ENCODE measurements around the gene GDF15.
"Not testable (repeated sequence)": the region's sequence is repeated elsewhere in the genome, so short reads cannot be mapped to it uniquely, and the experiment has no call there.

Gene GDF15, protein sequence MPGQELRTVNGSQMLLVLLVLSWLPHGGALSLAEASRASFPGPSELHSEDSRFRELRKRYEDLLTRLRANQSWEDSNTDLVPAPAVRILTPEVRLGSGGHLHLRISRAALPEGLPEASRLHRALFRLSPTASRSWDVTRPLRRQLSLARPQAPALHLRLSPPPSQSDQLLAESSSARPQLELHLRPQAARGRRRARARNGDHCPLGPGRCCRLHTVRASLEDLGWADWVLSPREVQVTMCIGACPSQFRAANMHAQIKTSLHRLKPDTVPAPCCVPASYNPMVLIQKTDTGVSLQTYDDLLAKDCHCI

DNA sequence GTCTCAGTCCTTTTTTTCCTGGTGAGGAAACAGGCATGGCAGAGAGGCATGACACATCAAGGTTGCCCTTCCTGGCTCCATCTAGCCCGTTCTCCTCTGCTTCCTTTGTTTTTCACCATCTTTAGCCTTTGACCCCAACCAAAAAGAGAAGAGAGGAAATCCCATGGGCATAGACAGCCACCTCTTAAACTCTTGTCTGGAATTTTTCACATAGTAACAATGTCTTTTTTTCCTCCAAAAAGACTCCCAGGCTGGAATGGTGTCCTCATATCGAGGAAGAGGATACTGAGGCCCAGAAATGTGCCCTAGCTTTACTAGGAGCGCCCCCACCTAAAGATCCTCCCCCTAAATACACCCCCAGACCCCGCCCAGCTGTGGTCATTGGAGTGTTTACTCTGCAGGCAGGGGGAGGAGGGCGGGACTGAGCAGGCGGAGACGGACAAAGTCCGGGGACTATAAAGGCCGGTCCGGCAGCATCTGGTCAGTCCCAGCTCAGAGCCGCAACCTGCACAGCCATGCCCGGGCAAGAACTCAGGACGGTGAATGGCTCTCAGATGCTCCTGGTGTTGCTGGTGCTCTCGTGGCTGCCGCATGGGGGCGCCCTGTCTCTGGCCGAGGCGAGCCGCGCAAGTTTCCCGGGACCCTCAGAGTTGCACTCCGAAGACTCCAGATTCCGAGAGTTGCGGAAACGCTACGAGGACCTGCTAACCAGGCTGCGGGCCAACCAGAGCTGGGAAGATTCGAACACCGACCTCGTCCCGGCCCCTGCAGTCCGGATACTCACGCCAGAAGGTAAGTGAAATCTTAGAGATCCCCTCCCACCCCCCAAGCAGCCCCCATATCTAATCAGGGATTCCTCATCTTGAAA lies at the start of gene GDF15:
GDF15 (plus strand) TSS at position 484 of the 868 bp plus-strand sequence; CDS start at position 516, 32 bp downstream.
- DNase-seq (ENCODE audit: low read depth) = no peak

DNA sequence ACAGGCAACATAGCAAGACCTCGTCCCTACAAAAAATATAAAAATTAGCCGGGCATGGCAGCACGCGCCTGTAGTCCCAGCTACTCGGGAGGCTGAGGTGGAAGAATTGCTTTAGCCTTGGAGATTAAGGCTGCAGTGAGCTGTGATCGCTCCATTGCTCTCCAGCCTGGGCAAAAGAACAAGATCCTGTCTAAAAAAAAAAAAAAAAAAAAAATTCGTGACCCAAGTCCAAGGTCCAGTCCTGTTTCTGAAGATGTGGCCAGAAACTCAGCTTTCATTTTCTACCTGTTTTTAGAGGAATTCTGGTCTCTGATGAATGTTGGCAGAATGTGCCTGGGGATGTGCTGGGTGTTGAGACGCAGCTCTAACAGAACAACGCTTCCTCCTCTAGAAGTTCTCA lies 47.4 kb upstream of the GDF15 start:
- DNase-seq (ENCODE audit: low read depth) = no peak

DNA sequence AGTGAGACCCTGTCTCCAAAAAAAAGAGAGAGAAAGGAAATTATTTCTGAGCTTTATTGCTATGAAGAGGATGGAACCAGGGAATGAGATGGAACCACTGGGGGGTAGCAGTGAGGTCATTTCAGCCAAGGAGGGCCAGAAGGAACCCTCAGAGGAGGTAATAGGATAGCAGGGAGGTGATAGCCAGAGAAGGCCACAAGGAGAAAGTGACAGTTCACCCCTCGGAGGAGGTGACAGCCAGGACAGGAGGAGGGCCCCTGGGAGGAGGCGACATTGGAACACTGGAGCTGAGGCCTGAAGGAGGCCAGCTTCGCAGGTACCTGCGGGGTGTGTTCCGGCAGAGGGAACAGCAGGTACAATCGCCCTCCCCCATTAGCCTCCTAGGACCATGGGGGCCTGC lies 46.2 kb upstream of the GDF15 start:
- no peak for DNase-seq (ENCODE audit: low read depth)

DNA sequence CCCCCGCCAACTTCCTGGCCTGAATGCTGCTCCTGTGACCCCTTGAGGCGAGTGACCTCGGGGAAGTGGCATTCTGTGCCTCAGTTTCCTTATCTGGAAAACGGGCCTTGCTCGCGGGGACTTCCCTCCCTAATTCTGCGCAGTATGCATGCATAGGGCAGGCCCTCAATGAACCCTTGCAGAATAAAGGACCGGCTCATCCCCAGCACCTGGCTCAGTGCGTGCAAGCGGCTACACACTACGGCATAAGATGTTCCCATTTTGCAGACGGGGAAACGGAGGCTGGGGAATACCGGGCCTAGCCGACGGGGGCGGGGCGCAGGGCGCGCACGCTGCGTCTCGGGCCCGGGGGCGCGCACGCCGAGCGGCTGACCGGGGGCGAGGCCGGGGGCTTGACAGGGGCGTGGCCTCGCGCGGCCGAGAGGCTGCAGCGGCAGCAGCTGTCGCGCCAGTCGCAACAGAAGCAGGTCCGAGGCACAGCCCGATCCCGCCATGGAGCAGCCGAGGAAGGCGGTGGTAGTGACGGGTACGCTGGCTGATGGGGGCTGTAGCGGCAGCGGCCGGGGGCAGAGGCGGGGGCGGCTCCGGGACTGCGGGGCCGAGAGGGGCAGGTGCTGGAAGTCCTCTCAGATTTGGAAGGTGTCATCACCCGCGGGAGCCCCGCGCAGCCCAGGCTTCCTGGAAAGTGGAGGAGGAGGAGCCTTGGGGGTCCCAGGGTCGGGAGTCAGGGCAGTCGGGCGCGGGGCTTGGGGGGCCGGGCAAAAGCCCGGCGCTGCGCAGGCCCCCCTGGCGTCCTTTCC lies 45.6 kb upstream of the GDF15 start, which contains the start of gene PGPEP1:
PGPEP1 (plus strand) TSS at position 409 of the 800 bp plus-strand sequence; CDS start at position 493, 84 bp downstream.
- DNase-seq (ENCODE audit: low read depth) = peak; percentile 51

DNA sequence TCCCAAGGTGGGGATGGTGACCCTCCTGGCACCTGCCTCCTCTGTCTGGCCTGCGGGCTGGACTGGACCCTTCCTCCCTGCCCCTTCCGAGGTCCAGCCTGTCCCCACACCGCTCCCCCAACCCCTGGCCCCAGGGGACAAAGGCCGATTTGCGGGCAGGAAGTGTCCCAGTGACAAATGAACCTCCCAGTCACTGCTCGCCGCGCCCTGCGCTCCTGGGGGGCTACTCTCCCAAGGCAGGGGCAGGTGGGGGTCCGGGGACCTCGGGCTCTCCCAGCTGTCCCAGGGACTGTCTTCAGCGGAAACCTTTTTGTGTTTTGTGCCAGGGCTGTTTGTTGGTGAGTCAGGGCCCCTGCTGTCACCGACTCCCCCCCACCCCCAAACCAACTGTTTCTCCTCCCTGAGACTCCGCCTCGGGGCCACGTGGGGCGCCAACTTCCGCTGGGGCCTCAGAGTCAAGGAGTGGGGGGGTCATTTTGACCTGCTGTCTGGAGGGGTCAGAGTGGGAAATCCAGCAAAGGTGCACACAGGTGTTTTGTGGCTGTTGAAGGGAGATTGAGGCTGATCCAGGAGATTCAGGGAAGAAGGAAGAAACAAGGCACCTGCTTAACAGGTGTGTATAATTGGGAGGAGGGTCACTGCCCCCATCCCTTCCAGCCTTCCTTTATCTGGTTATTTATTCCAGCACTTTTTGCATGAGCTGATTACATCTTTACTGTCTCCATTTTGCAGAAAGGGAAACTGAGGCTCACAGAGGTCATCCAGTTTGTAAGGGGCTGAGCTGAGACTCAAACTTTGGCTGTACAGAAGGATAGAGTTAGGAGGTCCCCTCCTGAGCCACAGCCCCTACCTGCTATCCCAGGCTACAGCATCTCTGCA lies 44.7 kb upstream of the GDF15 start:
- peak; percentile 35 for DNase-seq (ENCODE audit: low read depth)

DNA sequence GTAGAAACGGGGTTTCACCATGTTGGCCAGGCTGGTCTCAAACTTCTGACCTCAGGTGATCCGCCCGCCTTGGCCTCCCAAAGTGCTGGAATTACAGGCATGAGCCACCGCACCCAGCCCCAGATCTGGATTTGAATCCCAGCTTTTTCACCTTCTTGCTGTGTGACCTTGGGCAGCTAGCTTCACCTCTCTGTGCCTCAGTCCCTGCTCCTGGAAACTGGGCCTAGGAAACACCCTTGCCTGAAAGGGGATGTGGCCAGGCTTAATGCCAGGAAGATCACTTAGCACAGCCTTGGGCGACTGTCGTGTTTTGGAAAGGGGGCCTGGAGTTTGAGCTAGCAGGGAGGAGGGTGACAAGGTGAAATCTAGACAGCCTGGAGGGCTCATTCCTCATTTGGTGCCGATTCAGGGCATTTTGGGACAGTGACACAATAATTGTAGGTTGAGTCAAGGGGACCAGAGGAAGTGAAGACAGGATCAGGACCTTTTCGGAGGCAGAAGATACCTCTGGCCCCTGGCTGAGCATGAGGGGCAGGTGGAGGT lies 43.8 kb upstream of the GDF15 start:
- DNase-seq (ENCODE audit: low read depth) = no peak

DNA sequence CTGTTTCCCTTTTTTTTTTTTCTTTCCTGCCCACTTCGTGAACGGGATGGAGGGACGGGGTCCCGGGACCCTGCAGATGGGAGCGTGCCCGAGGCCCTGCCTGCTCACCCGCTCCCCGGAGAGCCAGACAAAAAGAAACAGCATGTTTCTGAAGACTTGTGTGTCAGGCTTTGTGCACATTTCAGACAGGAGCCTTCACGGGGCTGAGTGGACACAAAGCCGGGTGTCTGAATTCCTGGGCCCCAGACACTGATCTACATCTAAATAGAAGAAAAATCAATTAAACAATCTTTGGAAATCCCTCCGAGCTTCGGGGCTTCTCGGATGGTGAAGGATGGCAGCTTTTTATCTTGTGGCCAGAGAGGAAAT lies 41.4 kb upstream of the GDF15 start:
- no peak for DNase-seq (ENCODE audit: low read depth)

DNA sequence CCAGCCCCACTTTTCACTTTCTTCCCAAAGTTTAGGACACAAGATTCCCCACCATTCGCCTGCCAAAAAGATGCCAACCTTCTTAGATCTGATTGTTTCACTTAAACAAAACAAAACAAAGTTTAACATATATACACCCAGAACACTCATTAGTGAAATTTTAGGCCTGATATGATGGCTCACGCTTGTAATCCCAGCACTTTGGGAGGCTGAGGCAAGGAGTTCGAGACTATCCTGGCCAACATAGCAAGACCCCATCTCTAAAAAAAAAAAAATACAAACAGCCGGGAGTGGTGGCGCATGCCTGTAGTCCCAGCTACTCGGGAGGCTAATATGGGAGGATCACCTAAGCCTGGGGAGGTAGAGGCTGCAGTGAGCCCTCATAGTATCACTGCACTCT lies 40.7 kb upstream of the GDF15 start:
- no peak for DNase-seq (ENCODE audit: low read depth)

DNA sequence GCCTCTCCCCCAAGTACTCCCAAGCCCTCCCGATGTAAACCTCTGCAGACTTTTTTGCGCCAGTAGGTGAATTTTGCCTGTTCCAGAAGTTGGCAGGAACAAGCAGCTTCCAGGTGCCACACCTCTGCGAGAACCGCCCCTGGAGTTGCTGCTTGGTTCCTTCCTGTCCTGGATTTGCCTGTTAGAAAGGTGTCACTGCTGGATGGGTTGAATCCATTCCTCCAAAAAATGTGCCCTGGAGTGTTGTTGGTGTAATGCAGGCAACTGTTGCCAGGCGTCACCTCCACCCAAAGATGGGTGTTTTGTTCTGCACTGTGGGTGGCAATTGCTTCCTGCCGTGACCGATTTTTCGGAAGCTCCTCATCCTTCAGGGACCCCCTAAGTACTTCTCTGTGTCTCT lies 39.9 kb upstream of the GDF15 start:
- DNase-seq (ENCODE audit: low read depth) = no peak

DNA sequence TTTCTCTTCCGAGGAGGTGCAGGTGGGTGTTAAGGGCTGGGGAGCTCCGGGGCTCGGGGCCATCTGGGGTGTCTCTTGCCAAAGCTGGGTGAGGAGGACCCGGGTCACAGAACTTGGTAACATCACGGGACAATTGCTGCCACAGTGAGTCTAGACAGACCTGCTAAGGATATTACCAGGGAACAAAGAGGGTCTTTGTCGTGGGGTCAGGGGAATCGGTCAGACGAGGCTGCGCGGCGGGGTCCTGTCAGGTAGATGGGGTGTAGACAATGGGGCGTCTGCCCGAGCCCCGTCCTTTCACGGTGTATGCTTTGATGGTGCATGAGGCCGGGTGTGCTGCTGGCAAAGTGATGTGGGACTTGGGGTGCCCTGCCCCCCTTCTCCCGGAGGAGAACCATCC lies 37.8 kb upstream of the GDF15 start:
- no peak for DNase-seq (ENCODE audit: low read depth)

DNA sequence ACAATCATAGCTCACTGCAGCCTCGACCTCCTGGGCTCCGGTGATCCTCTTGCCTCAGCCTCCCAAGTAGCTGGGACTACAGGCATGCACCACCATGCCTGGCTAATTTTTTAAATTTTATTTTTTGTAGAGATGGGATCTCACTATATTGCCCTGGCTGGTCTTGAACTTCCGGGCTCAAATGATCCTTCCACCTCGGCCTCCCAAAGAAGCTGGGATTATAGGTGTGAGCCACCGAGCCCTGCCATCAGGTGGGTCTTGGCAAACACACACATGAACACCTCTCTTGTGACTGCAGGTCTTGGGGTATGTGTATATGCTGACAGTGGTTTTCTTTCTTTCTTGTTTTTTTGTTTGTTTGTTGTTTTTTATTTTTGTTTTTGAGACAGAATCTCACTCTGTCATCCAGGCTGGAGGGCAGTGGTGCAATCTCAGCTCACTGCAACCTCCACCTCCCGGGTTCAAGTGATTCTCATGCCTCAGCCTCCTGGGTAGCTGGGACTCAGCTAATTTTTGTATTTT lies 37.1 kb upstream of the GDF15 start:
- DNase-seq (ENCODE audit: low read depth) = not testable (repeated sequence)

DNA sequence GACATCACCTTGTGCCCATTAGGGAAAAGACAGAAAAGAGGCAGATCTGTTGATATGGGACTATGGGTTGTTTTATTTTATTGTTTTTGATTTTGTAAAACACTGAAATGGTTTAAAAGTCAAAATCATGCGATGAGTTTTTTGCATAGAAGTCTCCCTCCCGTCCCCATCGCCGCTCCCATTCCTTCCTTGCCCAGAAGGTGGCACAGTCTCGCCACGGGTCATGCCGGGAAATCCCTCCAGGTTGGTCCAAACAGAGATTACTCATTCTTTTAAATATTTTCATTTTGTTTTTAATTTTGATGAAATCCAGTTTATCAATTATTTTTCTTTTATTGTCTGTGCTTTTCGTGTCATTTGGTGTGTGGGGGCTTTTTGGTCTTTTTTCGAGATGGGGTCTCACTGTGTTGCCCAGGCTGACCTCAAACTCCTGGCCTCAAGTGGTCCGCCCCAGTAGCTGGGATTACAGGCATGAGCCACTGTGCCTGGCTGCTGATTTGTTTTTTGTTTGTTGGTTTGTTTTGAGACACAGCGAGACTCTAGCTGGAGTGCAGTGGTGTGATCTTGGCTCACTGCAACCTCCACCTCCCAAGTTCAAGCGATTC lies 36.3 kb upstream of the GDF15 start:
- no peak for DNase-seq (ENCODE audit: low read depth)

DNA sequence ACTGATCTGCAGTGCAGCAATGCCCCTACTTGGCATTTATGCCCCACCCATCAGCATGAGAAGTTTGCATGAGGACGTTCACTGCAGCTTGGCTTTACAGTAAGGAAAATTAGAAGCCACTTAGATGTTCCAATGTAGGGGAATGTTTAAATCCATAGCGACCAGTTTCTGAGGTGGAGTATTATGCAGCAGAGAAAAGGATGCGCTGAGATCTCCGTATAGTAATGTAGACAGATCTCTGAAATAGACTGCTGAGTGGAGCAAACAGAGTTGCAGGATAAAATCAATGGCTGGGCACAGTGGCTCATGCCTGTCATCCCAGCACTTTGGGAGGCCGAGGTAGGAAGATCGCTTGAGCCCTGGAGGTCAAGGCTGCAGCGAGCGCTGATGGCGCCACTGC lies 35.5 kb upstream of the GDF15 start:
- no peak for DNase-seq (ENCODE audit: low read depth)

DNA sequence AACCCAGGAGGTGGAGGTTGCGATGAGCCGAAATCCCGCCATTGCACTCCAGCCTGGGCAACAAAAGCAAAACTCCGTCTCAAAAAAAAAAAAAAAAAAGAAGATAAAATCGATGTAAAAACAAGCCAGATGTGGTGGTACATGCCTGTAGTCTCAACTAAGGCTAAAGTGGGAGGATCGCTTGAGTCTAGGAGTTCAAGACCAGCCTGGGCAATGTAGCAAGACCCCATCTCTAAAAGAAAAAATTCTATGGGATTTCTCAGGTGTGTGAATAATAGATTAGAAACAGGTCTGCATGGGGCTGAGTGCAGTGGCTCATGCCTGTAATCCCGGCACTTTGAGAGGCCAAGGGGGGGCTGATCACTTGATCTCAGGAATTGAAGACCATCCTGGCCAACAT lies 34.4 kb upstream of the GDF15 start:
- no peak for DNase-seq (ENCODE audit: low read depth)

DNA sequence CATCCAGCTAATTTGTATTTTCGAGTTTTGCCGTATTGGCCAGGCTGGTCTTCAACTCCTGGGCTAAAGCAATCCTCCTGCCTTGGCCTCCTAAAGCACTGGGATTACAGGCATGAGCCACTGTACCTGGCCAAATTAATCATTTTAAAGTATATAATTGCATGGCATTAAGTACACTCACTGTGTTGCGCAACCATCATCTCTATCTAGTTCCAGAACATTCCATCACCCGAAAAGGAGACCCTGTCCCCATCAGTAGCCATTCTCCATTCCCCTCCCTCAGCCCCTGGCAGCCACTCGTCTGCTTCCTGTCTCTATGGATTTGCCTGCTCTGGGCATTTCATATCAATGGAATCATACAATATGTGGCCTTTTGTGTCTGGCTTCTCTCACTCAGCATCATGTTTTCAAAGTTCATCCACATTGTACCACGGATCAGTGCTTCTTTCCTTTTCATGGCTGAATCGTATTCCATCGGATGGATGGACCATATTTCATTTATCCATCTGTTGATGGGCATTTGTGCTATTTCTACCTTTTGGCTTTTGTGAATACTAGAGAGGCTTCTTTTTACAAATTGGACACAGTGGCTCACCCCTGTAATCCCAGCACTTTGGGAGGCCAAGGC lies 32.5 kb upstream of the GDF15 start:
- no peak for DNase-seq (ENCODE audit: low read depth)

DNA sequence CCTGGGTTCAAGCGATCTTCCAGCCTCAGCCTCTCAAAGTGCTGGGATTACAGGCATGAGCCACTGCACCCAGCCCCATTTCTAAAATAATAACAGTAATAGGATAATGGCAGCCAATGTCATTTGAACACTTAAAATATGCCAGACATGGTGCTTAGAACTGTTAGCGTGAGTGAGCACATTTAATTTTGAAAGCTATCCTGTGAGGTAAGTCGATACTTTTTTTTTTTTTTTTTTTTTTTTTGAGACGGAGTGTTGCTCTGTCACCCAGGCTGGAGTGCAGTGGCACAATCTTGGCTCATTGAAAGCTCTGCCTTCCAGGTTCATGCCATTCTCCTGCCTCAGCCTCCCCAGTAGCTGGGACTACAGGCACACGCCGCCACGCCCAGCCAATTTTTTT lies 31.2 kb upstream of the GDF15 start:
- DNase-seq (ENCODE audit: low read depth) = not testable (repeated sequence)

DNA sequence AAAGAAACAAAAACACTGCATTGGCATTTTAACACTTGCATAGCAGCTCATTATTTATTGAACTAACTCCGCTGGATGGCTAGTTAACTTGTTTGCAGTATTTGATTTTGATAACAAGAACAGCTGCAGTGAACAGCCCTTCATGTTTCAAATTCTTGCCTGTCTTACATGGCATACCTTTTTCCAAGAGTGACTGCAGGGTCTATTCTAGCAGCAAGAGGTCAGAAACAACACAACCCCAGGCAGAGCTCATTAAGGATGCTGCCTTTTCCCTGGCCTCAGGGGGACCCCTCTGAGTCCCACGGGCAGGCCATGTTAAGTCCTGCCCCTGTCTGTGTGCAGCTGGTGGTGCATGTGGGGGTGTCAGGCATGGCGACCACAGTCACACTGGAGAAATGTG lies 28.9 kb upstream of the GDF15 start:
- DNase-seq (ENCODE audit: low read depth) = no peak

DNA sequence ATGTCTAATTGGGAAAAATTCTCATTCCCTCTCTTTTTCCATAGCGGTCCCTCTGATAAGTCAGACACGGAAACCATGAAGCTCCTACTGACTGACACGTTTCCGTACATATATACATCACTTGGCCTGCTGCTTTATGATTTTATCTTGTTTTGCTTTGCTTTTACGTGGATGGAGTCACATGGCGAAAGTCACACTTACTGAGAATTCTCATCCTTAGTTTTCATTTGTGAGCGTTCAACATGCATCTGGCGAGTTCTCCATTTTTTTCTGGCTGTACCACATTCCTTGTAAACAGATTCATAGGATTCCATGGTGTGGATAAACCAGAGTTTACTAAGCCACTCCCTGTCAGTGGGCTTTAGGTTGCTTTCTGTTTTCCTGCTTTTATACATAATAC lies 24.3 kb upstream of the GDF15 start:
- no peak for DNase-seq (ENCODE audit: low read depth)

DNA sequence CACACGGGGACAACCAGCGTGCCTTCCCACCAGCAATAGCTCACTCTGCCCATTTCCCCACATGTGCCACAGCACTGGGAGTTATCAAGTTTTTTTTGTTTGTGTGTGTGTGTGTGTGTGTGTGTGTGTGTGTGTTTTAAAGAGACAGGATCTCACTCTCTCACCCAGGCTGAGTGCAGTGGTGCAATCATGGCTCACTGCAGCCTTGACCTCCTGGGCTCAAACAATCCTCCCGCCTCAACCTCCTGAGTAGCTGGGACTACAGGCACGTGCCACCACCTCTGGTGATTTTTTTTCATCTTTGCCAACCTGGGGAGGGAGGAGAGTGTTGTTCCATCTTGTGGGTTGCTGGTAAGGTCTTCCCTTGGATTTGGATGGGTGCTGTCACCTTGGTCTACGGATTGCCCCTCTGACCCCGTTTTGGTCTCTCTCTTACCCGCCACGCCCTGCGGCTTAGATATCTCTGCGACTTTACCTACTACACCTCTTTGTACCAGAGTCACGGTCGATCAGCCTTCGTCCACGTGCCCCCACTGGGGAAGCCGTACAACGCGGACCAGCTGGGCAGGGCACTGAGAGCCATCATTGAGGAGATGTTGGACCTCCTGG lies 22.9 kb upstream of the GDF15 start:
- no peak for DNase-seq (ENCODE audit: low read depth)

DNA sequence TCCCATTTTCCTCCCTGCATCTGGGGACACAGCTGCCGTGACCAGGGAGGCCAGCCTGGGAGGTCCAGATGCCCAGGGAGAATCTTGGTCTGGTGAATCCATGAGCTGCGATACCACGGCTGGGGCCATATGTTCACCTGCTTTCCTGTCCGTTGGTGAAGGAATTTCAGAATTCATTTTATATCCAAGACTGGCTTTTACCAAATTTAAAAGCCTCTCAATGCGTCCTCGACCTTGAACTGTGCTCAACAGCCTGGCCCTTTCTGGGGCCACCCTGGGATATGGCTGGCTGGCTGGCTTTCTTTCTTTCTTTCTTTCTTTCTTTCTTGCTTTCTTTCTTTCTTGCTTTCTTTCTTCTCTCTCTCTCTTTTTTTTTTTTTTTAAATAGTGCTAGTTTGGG lies 22.2 kb upstream of the GDF15 start:
- no peak for DNase-seq (ENCODE audit: low read depth)

Data from stimulated activated CD8-positive, alpha-beta memory T cell treated with anti-CD3 and anti-CD28 coated beads, Interleukin-15, amount 100 ng/mL, for 24 hours (primary cell).